Neural crest cell (in vitro differentiated cells): ENCODE data around the gene XPO4. TPM values are rescaled to one million over a fixed set of nuclear protein-coding genes. Genes with fewer than 3 reads are reported as not detected.

Experiments used
- DNase-seq: peaks from one replicate; pipeline ENCODE4 v3.0.0; 2021; ENCODE audit warnings: low read depth, mixed read lengths, low spot score
- H3K27ac Mint-ChIP-seq: one replicate; pipeline ENCODE4 v1.8.0; 2021; ENCODE audit warnings: mild to moderate bottlenecking, mixed read lengths; ENCODE audit not compliant: unreplicated experiment
- H3K27me3 Mint-ChIP-seq: 2 replicates; pipeline ENCODE4 v1.8.0; 2021; ENCODE audit warnings: low read depth, mild to moderate bottlenecking, mixed read lengths
- H3K36me3 Mint-ChIP-seq: 2 replicates; pipeline ENCODE4 v1.8.0; 2021; ENCODE audit warnings: low read depth, mild to moderate bottlenecking, mixed read lengths
- H3K4me1 Mint-ChIP-seq: 2 replicates; pipeline ENCODE4 v1.8.0; 2021; ENCODE audit warnings: mixed read lengths
- H3K4me3 Mint-ChIP-seq: one replicate; pipeline ENCODE4 v1.8.0; 2021; ENCODE audit warnings: mild to moderate bottlenecking, mixed read lengths
- H3K9me3 Mint-ChIP-seq: 2 replicates; pipeline ENCODE4 v1.8.0; 2021; ENCODE audit warnings: mixed read lengths
- CTCF ChIP-seq: fragments of 200-600 bp; sonication (generic); conservative IDR thresholded peaks from 2 replicates; pipeline ENCODE4 v1.5.0; 2021; ENCODE audit warnings: antibody characterized with exemption, mild to moderate bottlenecking
- total RNA-seq: library from RNA; stranded (reverse); gene quantifications from 2 replicates; pipeline ENCODE4 v1.2.1, GENCODE V29; 2021

The XPO4 gene
- total RNA-seq, 1 donor from 2014 or later, result 26.1 TPM

DNA sequence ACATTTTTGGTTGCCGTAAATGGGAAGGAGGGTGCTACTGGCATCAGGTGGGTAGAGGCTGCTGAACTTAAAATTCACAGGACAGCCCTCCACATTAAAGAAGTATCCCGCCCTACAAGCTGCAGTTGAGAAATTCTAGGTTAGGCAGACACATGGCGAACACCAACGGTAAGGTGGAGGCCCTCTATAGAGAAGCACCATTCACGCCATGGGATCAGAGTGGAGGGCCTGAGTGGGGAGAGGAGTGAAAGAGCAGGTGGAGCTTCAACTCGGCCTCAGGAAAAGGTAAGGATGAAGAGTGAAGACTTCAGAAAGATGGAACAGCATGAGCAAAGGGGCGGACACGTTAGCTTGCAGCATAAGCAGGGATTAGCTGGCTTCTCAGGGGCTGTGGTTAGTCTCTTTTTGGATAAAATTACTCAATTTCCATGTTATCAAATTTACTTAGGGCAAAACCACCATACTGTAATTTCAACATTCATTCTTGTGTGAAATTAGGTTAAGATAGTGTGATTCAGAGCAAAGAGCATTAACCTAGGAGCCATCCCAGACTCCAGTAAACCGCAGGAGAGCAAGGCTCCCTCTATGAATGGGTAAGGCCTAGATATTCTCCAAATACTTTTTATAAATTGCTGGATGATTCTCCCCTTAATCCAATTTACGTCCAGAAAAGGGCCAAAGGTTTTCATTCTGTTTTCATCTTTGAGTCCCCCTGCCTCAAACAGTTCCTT, 130.0 kb downstream of the XPO4 start:
- H3K36me3 Mint-ChIP-seq, result peaks cover 43% of the 10 kb centered on the region
- peak overlapping the region; percentile 93 for H3K4me3 Mint-ChIP-seq
- H3K9me3 Mint-ChIP-seq, result peaks cover 24% of the 10 kb centered on the region
- H3K27ac Mint-ChIP-seq, result no peak overlapping the region
- peaks cover 2% of the 10 kb centered on the region for H3K27me3 Mint-ChIP-seq
- no peak for TF ChIP-seq CTCF
- DNase-seq, result no peak
- H3K4me1 Mint-ChIP-seq, result peaks cover 17% of the 10 kb centered on the region

DNA sequence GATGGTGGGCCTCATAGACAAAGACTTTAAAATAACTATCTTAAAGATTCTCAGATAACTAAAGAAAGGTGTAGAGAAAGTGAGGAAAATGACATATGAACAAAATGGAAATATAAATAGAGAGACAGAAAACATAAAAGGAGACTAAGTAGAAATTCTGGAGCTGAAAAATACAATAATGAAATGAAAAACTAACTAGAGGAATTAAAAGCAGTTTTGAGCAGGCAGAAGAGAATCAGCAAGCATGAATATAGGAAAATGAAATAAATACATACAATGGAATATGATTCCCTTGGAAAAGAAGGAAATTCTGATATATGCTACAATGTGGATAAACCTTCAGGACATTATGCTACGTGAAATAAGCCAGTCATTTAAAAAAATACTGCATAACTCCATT, 132.7 kb downstream of the XPO4 start:
- no peak for TF ChIP-seq CTCF
- peaks cover 2% of the 10 kb centered on the region for H3K27me3 Mint-ChIP-seq
- peaks cover 28% of the 10 kb centered on the region for H3K9me3 Mint-ChIP-seq
- peaks cover 17% of the 10 kb centered on the region for H3K4me1 Mint-ChIP-seq
- H3K4me3 Mint-ChIP-seq, result peak overlapping the region; percentile 10
- no peak overlapping the region for H3K27ac Mint-ChIP-seq
- peaks cover 44% of the 10 kb centered on the region for H3K36me3 Mint-ChIP-seq
- no peak for DNase-seq

DNA sequence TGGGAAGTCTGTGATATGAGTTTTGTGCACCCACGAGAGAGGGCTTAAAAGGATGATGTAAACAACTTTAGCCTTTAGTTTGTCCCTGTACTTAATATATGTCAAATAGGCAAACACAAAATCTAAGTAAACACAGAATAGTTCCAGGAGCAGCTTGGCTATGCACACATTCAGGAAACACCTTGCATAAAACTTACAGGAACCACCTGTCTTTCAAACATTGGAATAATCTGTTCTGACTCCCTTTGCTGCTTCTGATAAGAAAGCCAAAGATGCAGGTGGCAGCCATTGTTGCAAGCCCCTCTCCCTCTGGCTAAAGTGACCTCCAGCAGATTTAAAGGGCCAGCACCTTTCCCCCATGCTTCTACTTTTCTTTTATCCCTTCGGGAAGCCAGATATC, 133.5 kb downstream of the XPO4 start:
- Mint-ChIP-seq H3K36me3 (peaks cover 44% of the 10 kb centered on the region), H3K4me3 (no peak overlapping the region), H3K9me3 (peaks cover 28% of the 10 kb centered on the region), H3K27me3 (peaks cover 2% of the 10 kb centered on the region), H3K4me1 (peaks cover 17% of the 10 kb centered on the region), H3K27ac (no peak overlapping the region)
- no peak for TF ChIP-seq CTCF
- no peak for DNase-seq

- Mint-ChIP-seq H3K4me3 (no peak overlapping the region), H3K4me1 (peaks cover 3% of the 10 kb centered on the region), H3K9me3 (peaks cover 26% of the 10 kb centered on the region), H3K27me3 (no peaks in the 10 kb centered on the region), H3K36me3 (peaks cover 40% of the 10 kb centered on the region), H3K27ac (no peak overlapping the region)
- no peak for TF ChIP-seq CTCF
- DNase-seq, result no peak
These were observed 135.1 kb downstream of the XPO4 start for GRCh38 chr13:20767309-20767943.

DNA sequence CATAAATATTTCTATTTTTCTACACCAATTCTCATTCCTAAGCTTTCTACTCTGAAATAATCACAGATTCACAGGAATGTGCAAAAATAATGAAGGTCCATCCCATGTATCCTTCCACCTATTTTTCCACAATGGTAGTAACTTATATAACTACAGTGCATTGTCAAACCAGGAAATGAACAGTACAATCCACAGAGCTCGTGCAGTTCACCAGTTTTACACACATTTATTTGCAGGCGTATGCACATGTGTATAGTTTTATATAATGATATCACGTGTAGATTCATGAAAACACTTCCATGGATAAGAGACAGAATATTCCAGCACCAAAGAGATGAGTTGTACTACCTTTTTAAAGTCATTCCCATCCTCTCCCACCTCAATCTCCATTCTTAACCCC, 141.7 kb downstream of the XPO4 start:
- Mint-ChIP-seq H3K4me3 (no peak overlapping the region), H3K36me3 (peaks cover 22% of the 10 kb centered on the region), H3K27me3 (no peaks in the 10 kb centered on the region), H3K27ac (no peak overlapping the region), H3K9me3 (peaks cover 18% of the 10 kb centered on the region), H3K4me1 (no peaks in the 10 kb centered on the region)
- no peak for TF ChIP-seq CTCF
- no peak for DNase-seq
